NCI-H69 (cell line): ENCODE results near the gene MEP1A.
"Not testable (repeated sequence)": the region's sequence is repeated elsewhere in the genome, so short reads cannot be mapped to it uniquely, and the experiment has no call there.

Source experiments
- DNase-seq: peaks from one replicate; lab custom pipeline; 2025; lab: John Stamatoyannopoulos, UW

MEP1A gene

DNA sequence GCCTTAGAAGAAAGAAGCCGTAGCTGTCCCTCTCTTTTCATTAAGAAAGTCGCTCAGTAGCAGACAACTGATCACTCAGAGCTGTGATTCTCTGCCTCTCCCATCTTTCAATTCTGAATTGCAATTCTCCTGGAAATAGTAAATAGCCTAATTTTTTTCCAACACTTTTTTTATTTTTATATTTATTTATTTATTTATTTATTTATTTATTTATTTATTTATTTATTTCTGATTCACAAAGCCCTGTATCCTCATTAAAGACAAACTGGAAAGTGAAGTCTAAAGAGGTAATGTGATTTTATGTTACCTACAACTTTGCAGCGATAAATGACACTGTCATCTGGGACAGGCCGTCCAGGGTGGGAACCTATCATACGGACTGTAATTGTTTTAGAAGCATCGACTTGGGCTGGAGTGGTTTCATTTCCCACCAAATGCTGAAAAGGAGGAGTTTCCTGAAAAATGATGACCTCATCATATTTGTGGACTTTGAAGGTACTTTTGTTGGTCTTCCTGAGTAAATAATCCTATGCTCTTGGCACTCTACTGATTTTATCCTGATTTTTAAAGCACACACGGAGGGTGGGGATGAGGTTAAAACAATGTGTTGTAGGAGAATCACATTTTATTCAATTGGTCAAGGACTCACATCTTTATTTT, 41.2 kb downstream of the MEP1A start:
- not testable (repeated sequence) for DNase-seq

GRCh38 chr6:46834991-46835390, 41.8 kb downstream of the MEP1A start:
- not testable (repeated sequence) for DNase-seq

DNA sequence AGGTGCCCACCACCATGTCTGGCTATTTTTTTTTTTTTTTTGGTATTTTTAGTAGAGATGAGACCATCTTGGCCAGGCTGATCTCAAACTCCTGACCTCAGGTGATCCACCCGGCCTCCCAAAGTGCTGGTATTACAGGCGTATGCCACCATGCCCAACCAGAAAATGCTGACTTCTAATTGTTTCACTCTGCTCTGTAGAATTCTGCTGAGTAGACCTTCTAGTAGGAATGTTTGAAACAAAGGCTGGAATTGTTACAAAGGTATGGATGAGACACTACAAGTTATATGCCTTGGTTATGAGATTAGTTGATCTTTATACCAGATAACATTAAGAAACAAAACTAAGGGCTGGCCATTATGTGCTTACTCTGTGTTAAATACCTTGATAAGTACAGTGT, 44.8 kb downstream of the MEP1A start:
- no peak for DNase-seq

- not testable (repeated sequence) for DNase-seq
These were observed 49.2 kb downstream of the MEP1A start for GRCh38 chr6:46842252-46842846.

GRCh38 chr6:46845126-46845525, 51.9 kb downstream of the MEP1A start:
- DNase-seq, result no peak

DNA sequence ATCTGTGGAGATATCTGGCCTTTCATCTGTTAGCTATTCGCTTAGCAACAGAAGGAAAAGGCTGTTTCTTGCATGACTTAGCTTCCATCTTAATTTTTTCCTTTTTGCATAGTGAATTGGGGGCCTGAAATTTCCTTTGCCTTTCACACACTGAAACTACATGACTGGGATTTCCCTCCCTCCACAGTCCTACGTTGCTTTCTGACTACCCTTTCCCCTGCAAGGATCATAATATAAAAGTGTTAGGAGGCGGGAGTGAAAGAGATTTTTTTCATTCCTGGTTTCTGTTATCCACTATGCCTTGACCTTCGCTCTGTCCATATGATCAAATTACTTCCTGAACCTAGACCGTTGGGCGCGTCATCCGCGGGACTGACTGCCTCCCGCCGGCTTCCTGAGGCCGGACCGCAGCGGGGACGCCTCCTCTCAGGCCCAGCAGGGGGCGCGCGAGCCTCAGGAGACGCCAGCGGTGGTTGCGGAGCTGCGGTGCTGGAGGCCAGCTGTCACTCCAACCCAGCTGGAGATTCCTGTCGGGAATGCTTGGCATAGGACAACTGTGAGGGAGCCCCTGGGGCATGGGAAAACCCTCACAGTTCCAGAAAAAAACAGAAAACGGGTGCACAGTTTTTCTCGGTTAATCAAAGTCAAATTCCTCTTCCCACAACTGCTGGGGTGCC, 55.6 kb downstream of the MEP1A start:
- peak; percentile 92 for DNase-seq

DNA sequence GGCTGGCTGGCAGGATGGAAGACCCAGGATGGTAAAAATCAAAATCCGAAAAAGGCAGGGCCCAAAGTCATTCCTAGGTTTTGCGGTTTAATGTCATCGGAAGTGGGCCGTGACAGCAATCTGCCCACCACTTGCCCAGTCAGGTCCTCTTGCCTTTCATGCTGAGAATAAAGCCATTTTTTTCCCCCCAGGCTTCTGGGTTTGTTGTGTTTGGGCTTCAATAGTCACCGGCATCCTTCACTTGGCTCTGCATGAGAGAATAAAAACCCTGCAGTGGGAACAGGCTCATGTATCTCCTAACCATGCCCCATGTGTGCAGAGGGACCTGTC, 56.1 kb downstream of the MEP1A start:
- peak; percentile 58 for DNase-seq

DNA sequence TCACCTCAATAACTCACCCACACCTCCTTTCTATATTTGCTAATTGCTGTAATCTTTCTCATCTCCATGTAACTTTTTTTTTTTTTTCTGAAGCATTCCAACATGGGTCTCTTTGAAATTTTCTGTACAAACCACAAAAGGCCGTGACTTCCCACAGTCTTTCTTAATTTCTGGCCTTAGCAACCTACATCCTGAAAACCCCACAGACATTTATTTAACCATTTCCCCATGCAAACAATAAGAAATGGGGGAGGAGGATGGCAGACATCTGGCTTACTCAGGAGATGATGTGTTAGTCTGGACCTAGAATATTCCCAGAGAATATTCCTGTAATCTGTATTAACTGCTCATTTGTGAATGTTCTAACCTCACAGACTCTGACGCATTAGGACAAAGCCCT, 57.6 kb downstream of the MEP1A start:
- no peak for DNase-seq

DNA sequence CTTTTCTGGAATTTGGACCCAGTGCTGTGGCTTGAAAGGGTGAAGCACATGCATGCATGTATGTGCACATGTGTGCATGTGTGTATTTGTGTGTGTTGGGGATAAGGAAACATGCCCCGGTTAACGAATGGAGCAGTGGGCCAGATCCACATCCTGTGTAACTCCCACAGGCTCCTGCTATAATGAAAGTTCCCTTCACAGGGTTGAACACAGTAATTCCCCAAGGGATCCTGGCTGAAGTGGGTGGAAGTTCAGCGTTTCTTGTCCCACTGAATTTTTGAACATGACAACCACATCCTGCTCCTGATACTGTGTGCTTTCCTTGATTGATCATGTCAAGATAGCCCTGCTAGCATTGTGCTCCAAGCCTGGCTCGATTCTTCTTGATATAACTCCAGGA, 58.4 kb downstream of the MEP1A start:
- not testable (repeated sequence) for DNase-seq

- DNase-seq, result peak; percentile 38
These were observed 62.8 kb downstream of the MEP1A start for GRCh38 chr6:46855966-46856365.

DNA sequence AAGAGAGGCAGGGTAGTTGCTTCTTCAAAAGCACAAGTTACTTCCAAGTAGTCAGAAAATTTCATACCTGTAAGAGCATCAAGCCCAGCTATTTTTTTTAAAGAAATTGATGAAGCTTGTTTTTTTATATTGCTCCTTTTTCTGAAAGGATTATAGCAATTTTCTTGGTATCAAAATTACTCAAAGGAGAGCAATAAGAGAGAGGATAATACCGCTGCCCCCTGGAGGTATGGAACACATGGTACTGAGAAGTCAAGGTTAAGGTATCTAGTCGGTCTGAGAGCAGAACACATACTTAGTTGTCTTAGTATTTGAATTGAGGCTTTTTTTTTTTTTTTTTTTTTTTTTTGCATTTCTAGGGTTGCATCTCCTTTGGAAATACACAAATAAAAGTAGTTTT, 69.2 kb downstream of the MEP1A start:
- peak; percentile 12 for DNase-seq

GRCh38 chr6:46863791-46864190, 70.6 kb downstream of the MEP1A start:
- DNase-seq, result no peak

DNA sequence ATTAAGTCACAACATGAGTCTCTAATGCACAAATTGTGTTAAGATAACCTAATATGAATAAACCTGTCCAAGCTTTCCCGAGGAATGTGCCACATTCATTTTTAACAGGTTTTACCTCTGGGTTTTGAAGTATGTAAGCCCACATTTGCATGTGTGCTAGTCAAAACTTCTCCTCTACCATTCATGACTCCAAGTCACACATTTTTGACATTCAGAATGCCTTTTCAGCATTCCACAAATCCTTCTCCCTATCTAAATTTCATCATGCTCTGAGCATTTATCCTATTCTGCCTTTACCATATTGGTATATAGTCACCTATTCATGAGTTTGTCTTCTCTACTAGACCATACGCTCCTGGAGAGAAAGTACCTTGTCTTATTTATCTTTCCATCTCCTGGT, 72.0 kb downstream of the MEP1A start:
- DNase-seq, result no peak

DNA sequence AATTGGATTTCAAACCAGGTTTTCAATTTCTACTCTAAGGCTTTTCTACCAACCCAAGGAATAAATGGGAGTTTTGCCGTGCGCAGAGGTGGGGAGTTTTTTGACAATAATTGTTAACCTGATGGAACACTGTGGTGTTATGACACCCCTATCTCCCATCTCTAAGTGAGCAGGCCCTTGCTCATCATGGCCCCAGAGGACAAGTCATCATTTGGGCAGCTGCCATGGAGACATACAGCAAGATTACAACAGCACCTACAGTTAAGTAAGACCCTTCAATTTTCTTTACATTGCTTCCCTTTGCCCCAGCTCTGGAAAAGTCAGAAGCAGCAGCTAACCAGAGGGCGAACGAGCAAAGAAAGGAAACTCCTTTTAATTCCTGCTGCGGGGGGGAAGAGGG, 74.2 kb downstream of the MEP1A start:
- no peak for DNase-seq

DNA sequence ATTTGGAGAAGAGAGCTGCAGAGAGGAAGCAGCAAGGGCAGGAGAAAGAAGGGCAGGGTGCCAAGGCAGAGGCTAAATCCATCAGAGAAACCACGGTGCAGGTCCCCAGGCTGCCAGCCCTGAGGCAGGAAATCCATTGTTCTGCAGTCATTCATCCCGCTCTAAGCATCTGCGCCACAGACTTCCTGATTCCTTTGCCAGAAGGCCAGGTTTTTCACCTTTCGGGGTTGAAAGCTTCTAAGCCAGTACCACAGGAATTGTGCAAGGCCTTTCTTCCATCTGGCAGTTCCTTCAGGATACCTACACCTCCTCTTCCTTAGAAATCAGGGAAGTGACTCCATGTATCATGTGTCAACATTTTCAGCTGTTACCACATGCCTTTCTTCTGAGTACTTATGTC, 82.9 kb downstream of the MEP1A start:
- peak; percentile 99 for DNase-seq

DNA sequence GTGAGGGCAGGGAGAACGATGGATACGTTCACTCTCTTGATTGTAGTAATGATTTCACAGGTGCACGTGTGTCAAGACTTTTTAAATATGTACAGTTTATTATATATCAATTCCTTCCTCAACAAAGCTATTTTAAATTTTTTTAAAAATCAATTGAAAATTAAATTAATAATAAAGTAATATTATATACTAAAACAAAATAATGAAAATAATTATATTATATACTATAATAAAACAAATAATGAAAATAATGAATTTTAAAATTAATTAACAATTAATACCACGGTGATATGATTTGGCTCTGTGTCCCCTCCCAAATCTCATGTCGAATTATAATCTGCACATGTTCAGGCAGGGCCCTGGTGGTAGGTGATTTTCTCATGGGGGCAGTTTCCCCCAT, 85.8 kb downstream of the MEP1A start:
- no peak for DNase-seq

GRCh38 chr6:46882645-46883044, 89.5 kb downstream of the MEP1A start:
- DNase-seq, result peak; percentile 99

- no peak for DNase-seq
These were observed 94.8 kb downstream of the MEP1A start for GRCh38 chr6:46888031-46888430.

DNA sequence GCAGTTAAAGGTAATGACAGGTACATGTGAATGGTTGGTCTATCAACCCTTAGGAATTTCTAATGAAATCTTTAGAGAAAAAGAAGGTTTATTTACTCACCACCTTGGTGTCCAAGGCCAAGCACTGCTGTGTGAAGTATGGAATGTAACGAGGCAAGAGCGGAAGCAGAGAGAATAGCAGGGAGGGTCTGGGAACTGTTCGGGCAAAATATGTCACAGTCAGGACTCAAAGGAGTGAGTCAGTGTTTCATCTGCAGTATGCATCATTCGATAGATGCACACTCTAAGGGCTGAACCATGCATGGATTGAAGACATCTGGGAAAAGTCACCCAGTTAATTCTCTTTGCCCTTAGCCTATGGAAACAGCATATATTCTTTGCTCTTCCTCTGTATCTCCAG, 95.4 kb downstream of the MEP1A start:
- no peak for DNase-seq
